ENCODE results near the gene MLXIP.

DNA sequence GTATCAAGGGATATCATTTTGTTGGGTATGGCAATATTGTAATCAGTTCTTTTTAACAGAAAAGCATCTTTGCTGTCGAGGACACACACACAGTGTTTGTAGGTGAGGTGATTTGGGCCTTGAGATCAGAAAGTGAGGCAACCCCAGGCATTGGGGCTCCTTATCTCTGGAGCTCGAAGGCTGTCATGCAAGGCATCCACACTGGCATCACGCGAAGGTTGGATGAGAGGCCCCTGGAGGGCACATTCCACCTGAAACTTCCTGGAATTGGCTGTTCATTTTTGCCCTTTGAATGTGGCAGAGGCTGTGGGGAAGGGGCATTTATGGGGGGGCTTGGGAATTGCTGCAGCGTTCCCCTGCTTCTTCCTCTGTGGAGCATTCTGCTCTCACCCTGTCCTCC is 49.9 kb downstream of the MLXIP start:
- TF ChIP-seq, protein P1, sequence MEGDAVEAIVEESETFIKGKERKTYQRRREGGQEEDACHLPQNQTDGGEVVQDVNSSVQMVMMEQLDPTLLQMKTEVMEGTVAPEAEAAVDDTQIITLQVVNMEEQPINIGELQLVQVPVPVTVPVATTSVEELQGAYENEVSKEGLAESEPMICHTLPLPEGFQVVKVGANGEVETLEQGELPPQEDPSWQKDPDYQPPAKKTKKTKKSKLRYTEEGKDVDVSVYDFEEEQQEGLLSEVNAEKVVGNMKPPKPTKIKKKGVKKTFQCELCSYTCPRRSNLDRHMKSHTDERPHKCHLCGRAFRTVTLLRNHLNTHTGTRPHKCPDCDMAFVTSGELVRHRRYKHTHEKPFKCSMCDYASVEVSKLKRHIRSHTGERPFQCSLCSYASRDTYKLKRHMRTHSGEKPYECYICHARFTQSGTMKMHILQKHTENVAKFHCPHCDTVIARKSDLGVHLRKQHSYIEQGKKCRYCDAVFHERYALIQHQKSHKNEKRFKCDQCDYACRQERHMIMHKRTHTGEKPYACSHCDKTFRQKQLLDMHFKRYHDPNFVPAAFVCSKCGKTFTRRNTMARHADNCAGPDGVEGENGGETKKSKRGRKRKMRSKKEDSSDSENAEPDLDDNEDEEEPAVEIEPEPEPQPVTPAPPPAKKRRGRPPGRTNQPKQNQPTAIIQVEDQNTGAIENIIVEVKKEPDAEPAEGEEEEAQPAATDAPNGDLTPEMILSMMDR (IDR thresholded peaks at IDR 0.05): no peak
- TF ChIP-seq EP300 (IDR thresholded peaks at IDR 0.05) (no peak), POLR2A (IDR thresholded peaks at IDR 0.05) (no peak)
